ACHN (cell line): ENCODE data around the gene FOXJ3.

Experiments
- DNase-seq: peaks from one replicate; pipeline ENCODE4 v3.0.0-alpha.2; 2015
- in situ Hi-C: cut with HindIII; loops from 2 replicates; pipeline ENCODE4 v1.10.0; 2017; ENCODE audit warnings: low sequenced_read_pairs, low pct_ligation_motif_present, low pct_unique_long_range_greater_than_20kb

Gene FOXJ3

GRCh38 chr1:42142894-42143675 is 191.9 kb downstream of the FOXJ3 start:
- in situ Hi-C loops, result no loop called here
- DNase-seq, result no peak

GRCh38 chr1:42141978-42142377 is 193.1 kb downstream of the FOXJ3 start:
- in situ Hi-C loops, result no loop called here
- DNase-seq, result no peak

GRCh38 chr1:42140191-42140590 is 194.8 kb downstream of the FOXJ3 start:
- no peak for DNase-seq
- in situ Hi-C loops, result no loop called here

- in situ Hi-C loops, result no loop called here
These were observed 195.6 kb downstream of the FOXJ3 start for GRCh38 chr1:42139444-42139843.

GRCh38 chr1:42138586-42138985 is 196.4 kb downstream of the FOXJ3 start:
- no peak for DNase-seq
- in situ Hi-C loops, result no loop called here

More at GRCh38 chr1:42139444-42139843, 195.6 kb downstream of the FOXJ3 start:
- no peak for DNase-seq

- in situ Hi-C loops, result no loop called here
- DNase-seq, result no peak
These were observed 197.3 kb downstream of the FOXJ3 start for GRCh38 chr1:42137766-42138165.

GRCh38 chr1:42136466-42136865 is 198.6 kb downstream of the FOXJ3 start:
- DNase-seq, result no peak
- in situ Hi-C loops, result no loop called here

- in situ Hi-C loops, result no loop called here
- no peak for DNase-seq
These were observed 199.6 kb downstream of the FOXJ3 start for GRCh38 chr1:42135426-42135825.

GRCh38 chr1:42133809-42134526 is 201.1 kb downstream of the FOXJ3 start:
- no peak for DNase-seq
- in situ Hi-C loops, result no loop called here

GRCh38 chr1:42133390-42133789 is 201.6 kb downstream of the FOXJ3 start:
- DNase-seq, result no peak
- in situ Hi-C loops, result no loop called here

- in situ Hi-C loops, result no loop called here
These were observed 204.9 kb downstream of the FOXJ3 start for GRCh38 chr1:42130061-42130660.

GRCh38 chr1:42128964-42129363 is 206.1 kb downstream of the FOXJ3 start:
- DNase-seq, result no peak
- in situ Hi-C loops, result no loop called here

More at GRCh38 chr1:42130061-42130660, 204.9 kb downstream of the FOXJ3 start:
- DNase-seq, result no peak

GRCh38 chr1:42128499-42128898 is 206.5 kb downstream of the FOXJ3 start:
- in situ Hi-C loops, result no loop called here
- DNase-seq, result no peak

- in situ Hi-C loops, result no loop called here
- no peak for DNase-seq
These were observed 207.3 kb downstream of the FOXJ3 start for GRCh38 chr1:42127767-42128166.
